Glutamatergic neuron (in vitro differentiated cells): ENCODE measurements around the gene VASN. TPM values are rescaled to one million over a fixed set of nuclear protein-coding genes. Genes with fewer than 3 reads are reported as not detected.

Experiments
- DNase-seq: peaks from one replicate; pipeline ENCODE4 v3.0.0; 2022
- H3K27ac Mint-ChIP-seq: one replicate; pipeline ENCODE4 v1.8.0; 2020; ENCODE audit warnings: mild to moderate bottlenecking, mixed read lengths, inconsistent platforms; ENCODE audit not compliant: unreplicated experiment
- H3K27me3 Mint-ChIP-seq: one replicate; pipeline ENCODE4 v1.8.0; 2020; ENCODE audit warnings: mild to moderate bottlenecking, moderate library complexity, mixed read lengths, inconsistent platforms; ENCODE audit not compliant: unreplicated experiment
- H3K36me3 Mint-ChIP-seq: one replicate; pipeline ENCODE4 v1.8.0; 2020; ENCODE audit warnings: mild to moderate bottlenecking, mixed read lengths, inconsistent platforms; ENCODE audit not compliant: unreplicated experiment
- H3K4me1 Mint-ChIP-seq: one replicate; pipeline ENCODE4 v1.8.0; 2020; ENCODE audit warnings: mild to moderate bottlenecking, low read depth, mixed read lengths, inconsistent platforms; ENCODE audit not compliant: unreplicated experiment
- H3K4me3 Mint-ChIP-seq: one replicate; pipeline ENCODE4 v1.8.0; 2020; ENCODE audit warnings: mild to moderate bottlenecking, mixed read lengths, inconsistent platforms; ENCODE audit not compliant: unreplicated experiment
- H3K9me3 Mint-ChIP-seq: one replicate; pipeline ENCODE4 v1.8.0; 2020; ENCODE audit warnings: mild to moderate bottlenecking, moderate library complexity, mixed read lengths, inconsistent platforms; ENCODE audit not compliant: unreplicated experiment
- total RNA-seq: library from RNA; stranded (reverse); fragmentation: NEBNext Ultra II Directional; extraction: Animal tissue kit (Norgen Biotek cat#: 25700); gene quantifications from one replicate; pipeline ENCODE4 v1.2.1, GENCODE V29; 2021; ENCODE audit not compliant: unreplicated experiment
- TF ChIP-seq, protein P1 (sequence below): fragments of 200-600 bp; sonication (generic); IDR thresholded peaks from one replicate; pipeline ENCODE4 v1.5.0; 2021; ENCODE audit not compliant: partially characterized antibody, unreplicated experiment

Gene VASN
- total RNA-seq, 1 donor from 2014 or later = 4.1 TPM

DNA sequence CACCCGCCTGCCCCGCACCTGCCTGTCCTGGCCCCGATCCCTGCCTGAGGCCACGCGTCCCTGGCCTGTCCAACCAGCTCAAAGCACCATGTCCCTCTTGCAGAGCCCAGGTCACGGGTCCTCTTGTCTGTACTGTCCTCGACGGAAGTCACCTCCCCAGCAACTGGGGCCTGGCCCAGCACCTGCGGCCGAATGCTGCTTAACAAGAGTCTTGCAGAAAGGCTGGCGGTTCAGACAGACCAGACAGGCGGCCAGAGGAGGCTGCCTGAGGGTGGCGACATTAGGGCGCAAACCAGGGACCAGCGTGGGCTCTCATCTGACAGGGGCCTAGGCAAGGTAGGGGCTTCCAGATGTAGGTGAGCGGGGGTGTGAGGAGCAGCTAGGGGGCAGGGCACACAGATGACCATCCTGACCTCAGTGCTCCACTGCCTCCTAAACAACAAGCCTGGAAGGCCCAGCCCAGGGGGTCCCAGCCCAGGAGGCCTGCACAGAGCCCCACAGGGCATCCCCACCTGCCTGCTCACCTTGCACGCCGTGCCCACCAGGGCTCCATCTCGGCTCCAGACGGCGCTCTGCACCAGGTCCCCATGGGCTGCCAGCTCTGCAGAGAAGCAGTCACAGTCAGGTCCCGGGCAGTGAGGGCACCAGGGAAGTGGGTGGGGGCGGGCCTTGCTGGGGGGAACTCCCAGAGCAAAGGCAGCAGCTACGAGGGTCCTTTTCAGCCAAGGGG, 33.5 kb downstream of the VASN start:
- Mint-ChIP-seq H3K4me3 (peak overlapping the region; percentile 61), H3K4me1 (peaks cover 14% of the 10 kb centered on the region), H3K27me3 (peaks cover 8% of the 10 kb centered on the region), H3K9me3 (peaks cover 7% of the 10 kb centered on the region), H3K27ac (no peak overlapping the region), H3K36me3 (no peaks in the 10 kb centered on the region)
- DNase-seq = no peak
- TF ChIP-seq, protein P1, sequence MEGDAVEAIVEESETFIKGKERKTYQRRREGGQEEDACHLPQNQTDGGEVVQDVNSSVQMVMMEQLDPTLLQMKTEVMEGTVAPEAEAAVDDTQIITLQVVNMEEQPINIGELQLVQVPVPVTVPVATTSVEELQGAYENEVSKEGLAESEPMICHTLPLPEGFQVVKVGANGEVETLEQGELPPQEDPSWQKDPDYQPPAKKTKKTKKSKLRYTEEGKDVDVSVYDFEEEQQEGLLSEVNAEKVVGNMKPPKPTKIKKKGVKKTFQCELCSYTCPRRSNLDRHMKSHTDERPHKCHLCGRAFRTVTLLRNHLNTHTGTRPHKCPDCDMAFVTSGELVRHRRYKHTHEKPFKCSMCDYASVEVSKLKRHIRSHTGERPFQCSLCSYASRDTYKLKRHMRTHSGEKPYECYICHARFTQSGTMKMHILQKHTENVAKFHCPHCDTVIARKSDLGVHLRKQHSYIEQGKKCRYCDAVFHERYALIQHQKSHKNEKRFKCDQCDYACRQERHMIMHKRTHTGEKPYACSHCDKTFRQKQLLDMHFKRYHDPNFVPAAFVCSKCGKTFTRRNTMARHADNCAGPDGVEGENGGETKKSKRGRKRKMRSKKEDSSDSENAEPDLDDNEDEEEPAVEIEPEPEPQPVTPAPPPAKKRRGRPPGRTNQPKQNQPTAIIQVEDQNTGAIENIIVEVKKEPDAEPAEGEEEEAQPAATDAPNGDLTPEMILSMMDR = no peak

DNA sequence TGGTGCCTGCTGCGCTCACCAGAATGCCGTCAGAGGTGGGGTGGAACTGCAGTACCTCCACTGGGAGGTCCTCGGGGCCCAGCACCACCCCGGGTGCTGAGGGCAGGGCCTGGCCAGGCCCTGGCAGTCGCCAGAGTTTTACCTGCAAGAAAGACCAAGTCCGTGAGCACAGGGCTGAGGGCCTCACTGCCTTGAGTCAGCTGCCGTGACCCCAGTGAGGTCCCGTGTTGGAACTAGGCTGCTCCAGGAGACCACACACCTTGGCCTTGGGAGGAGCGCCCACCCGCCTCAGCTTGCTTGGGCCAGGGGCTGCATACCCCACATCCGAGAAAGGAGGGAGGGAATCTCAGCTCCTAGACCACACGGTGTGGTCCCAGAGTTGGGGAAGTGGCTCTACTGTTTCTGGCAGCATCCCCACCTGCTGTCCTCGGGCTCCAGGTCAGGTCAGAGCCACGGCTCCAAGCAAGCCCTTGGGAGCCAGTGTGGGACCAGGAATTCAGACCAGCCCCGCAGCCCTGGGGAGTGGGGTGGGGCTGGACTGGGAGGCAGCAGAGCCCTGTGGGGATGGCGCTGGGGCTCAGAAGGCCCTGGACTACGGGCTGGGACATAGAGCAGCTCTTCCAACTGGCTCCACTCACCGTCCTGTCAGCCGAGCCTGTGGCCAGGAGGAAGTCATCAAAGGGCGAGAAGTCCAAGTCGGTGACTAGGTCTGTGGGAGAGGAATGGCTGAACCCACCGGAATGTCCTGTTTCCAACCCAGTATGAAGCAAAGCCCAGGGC, 36.1 kb downstream of the VASN start:
- peaks cover 29% of the 10 kb centered on the region for H3K4me1 Mint-ChIP-seq
- peaks cover 13% of the 10 kb centered on the region for H3K9me3 Mint-ChIP-seq
- no peak overlapping the region for H3K27ac Mint-ChIP-seq
- no peak overlapping the region for H3K4me3 Mint-ChIP-seq
- H3K36me3 Mint-ChIP-seq = no peaks in the 10 kb centered on the region
- DNase-seq = no peak
- H3K27me3 Mint-ChIP-seq = peaks cover 13% of the 10 kb centered on the region
- TF ChIP-seq, protein P1 = no peak

DNA sequence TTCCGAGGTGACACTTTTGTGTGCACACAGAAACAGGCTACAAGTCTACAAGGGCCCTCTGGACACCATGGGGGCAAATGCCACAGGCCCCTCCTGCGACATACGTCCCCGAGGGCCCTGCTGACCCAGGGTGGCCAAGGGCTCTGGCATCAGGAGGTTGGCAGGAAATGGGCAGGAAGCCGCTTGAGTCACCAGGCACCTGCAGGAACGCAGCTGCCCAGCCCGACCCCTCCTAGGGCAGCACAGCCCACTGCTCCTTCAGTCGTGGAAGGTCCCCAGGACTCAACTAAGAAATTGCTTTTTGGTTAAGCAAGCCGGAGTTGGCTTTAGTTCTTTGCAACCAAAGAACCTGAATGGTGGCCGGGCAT, 36.7 kb downstream of the VASN start:
- Mint-ChIP-seq H3K27ac (no peak overlapping the region), H3K27me3 (peaks cover 13% of the 10 kb centered on the region), H3K4me1 (peaks cover 33% of the 10 kb centered on the region), H3K9me3 (peaks cover 13% of the 10 kb centered on the region), H3K36me3 (no peaks in the 10 kb centered on the region), H3K4me3 (no peak overlapping the region)
- DNase-seq = no peak
- TF ChIP-seq, protein P1 = no peak

DNA sequence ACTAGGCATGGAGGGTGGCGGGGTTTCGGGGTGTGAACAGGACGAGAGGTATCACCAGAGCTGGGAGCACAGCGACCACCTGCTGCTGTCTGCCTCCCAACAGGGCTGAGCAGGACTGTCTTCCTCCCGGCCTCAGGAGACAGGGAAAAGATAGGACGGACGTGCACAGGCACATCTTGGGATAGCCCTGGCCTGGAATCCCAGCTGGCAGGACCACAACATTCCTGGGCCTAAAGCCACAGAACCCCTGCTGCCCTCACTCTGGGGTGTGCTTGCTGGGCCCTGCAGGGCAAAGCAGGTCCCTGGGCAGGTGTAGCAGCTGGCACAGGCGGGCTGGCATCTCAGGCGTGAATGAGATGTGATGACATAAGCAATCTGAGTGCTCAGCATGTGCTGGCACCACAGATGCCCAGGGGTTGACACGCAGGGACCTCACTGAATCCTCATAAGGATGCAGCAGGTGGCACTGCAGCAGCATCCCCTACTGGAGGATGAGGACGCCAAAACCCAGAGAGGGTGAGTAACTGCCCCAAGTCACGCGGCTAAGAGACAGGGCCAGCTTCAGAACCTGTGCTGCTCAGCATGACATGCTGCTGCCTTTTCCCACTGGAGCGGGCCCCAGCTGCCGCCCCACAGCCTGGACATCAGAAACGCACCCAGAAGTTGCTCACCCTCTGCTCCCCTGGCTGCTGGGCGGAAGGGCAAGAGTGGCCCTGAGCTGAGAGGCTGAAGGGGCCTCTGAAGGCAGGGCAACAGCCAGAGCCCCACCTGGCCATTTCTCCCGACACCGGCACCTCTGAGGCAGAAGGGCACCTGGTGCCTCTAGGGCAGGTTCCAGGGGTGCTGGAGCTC, 37.7 kb downstream of the VASN start:
- peaks cover 12% of the 10 kb centered on the region for H3K9me3 Mint-ChIP-seq
- peak overlapping the region; percentile 22 for H3K27ac Mint-ChIP-seq
- TF ChIP-seq, protein P1 = no peak
- H3K4me1 Mint-ChIP-seq = peaks cover 35% of the 10 kb centered on the region
- DNase-seq = no peak
- peaks cover 14% of the 10 kb centered on the region for H3K27me3 Mint-ChIP-seq
- H3K4me3 Mint-ChIP-seq = no peak overlapping the region
- no peaks in the 10 kb centered on the region for H3K36me3 Mint-ChIP-seq
